Keratinocyte (primary cell): ENCODE measurements around the gene ARHGAP24.

ENCODE experiments used
- CTCF ChIP-seq, 3 experiments: IDR thresholded peaks in 1 of 3; conservative IDR thresholded peaks in 1 of 3; optimal IDR thresholded peaks in 1 of 3; 2 replicates in 2 of 3; 3 replicates in 1 of 3; pipeline versions ENCODE3 to v1.5.1; 2011; ENCODE audit warnings: low read length in 3 of 3, mild to moderate bottlenecking in 3 of 3, moderate library complexity in 2 of 3, control low read depth in 1 of 3, inconsistent platforms in 1 of 3; ENCODE audit not compliant: insufficient read depth in 2 of 3; ENCODE audit errors: extremely low read depth in 1 of 3
- EZH2 ChIP-seq: IDR thresholded peaks from one replicate; pipeline ENCODE4 v1.6.1; 2012; ENCODE audit warnings: inconsistent platforms, mild to moderate bottlenecking, low read length, moderate library complexity

GRCh38 chr4:85703096-85703495 lies 228.1 kb downstream of the ARHGAP24 start:
- TF ChIP-seq CTCF (optimal IDR thresholded peaks at IDR 0.05 in 1 of 3, IDR thresholded peaks at IDR 0.05 in 1 of 3, conservative IDR thresholded peaks at IDR 0.05 in 1 of 3; ENCODE audit: extremely low read depth in 1 of 3, insufficient read depth in 2 of 3, low read length in 3 of 3) (no peak), EZH2 (no peak)
